GM12891 (cell line): ENCODE results near the gene MS4A10.
A peak's percentile ranks its signal among the peaks of the same experiment; 100 is the strongest.

Experiments used
- PAX5 ChIP-seq: IDR thresholded peaks from 2 replicates; pipeline ENCODE4 v1.6.1; 2011; ENCODE audit warnings: low read length, moderate library complexity, mild to moderate bottlenecking; ENCODE audit not compliant: insufficient read depth, severe bottlenecking
- POLR2A ChIP-seq: IDR thresholded peaks from 2 replicates; pipeline ENCODE4 v1.6.1; 2011; ENCODE audit warnings: low read depth, low read length, control low read depth
- POLR2AphosphoS5 ChIP-seq: IDR thresholded peaks from 2 replicates; pipeline ENCODE4 v1.6.1; 2011; ENCODE audit warnings: low read depth, low read length, control low read depth
- POU2F2 ChIP-seq: IDR thresholded peaks from 2 replicates; pipeline ENCODE4 v1.6.1; 2011; ENCODE audit warnings: low read depth, mild to moderate bottlenecking, control low read depth, low read length, moderate library complexity
- SPI1 ChIP-seq: IDR thresholded peaks from 2 replicates; pipeline ENCODE4 v1.6.1; 2011; ENCODE audit warnings: low read depth, low read length, control low read depth
- TAF1 ChIP-seq: IDR thresholded peaks from 2 replicates; pipeline ENCODE4 v1.6.1; 2011; ENCODE audit warnings: low read depth, low read length, control low read depth

- TF ChIP-seq POLR2A (no peak), POLR2AphosphoS5 (no peak), TAF1 (no peak), POU2F2 (no peak), PAX5 (no peak), SPI1 (peak; percentile 66)
Measured at GRCh38 chr11:60835534-60835846, 50.4 kb downstream of the MS4A10 start.
